CD4-positive, alpha-beta T cell (primary cell): Measurements from ENCODE around the gene CYP26B1. TPM values are rescaled to one million over a fixed set of nuclear protein-coding genes. Genes with fewer than 3 reads are reported as not detected.

Source experiments
- ATAC-seq: fragments of 200-7000 bp; cut with Tn5 transposase; one replicate; pipeline ENCODE4 v1.10.0; 2022; ENCODE audit warnings: mild to moderate bottlenecking; ENCODE audit not compliant: poor library complexity
- CTCF ChIA-PET: fragments of 350-600 bp; sonication (Branson Sonifier 250); formaldehyde crosslinking; loops from one replicate; lab custom pipeline; 2021; ENCODE audit warnings: antibody characterized with exemption, inconsistent platforms; lab: Charles Lee
- POLR2A ChIA-PET: fragments of 350-600 bp; sonication (Branson Sonifier 250); formaldehyde crosslinking; loops from one replicate; lab custom pipeline; 2021; ENCODE audit warnings: antibody characterized with exemption, inconsistent platforms; lab: Charles Lee
- DNase-seq, 14 experiments: peaks; one replicate each; pipeline ENCODE4 v3.0.0-alpha.2; 2013 to 2020; ENCODE audit warnings: mixed read lengths in 2 of 14
- H3K27ac ChIP-seq, 2 donors: one replicate each; pipeline versions ENCODE4 v1.5.1 to v1.7.0; 2013; ENCODE audit warnings: low read length in 2 of 2, low read depth in 1 of 2, mild to moderate bottlenecking in 1 of 2
- H3K27me3 ChIP-seq, 2 experiments: 1 replicate in 1 of 2; 2 replicates in 1 of 2; pipeline versions ENCODE4 v1.6.1 to v1.7.0; 2013; ENCODE audit warnings: low read length in 2 of 2, control low read depth in 1 of 2, mild to moderate bottlenecking in 1 of 2, moderate library complexity in 1 of 2; ENCODE audit not compliant: insufficient read depth in 2 of 2, control insufficient read depth in 1 of 2
- H3K36me3 ChIP-seq: one replicate; pipeline ENCODE4 v1.6.1; 2013; ENCODE audit warnings: low read length, control low read depth; ENCODE audit not compliant: insufficient read depth
- H3K4me1 ChIP-seq: one replicate; pipeline ENCODE4 v1.6.1; 2013; ENCODE audit warnings: low read length, control low read depth; ENCODE audit not compliant: insufficient read depth
- H3K4me3 ChIP-seq: one replicate; pipeline ENCODE4 v1.5.1; 2013; ENCODE audit warnings: mild to moderate bottlenecking, low read length, moderate library complexity
- H3K9me3 ChIP-seq, 2 experiments: 1 replicate in 1 of 2; 2 replicates in 1 of 2; pipeline versions ENCODE4 v1.6.1 to v1.7.0; 2013; ENCODE audit warnings: low read length in 2 of 2, mild to moderate bottlenecking in 2 of 2, control low read depth in 1 of 2, moderate library complexity in 1 of 2; ENCODE audit not compliant: control insufficient read depth in 1 of 2, insufficient read depth in 1 of 2
- H3K27ac Mint-ChIP-seq: one replicate; pipeline ENCODE4 v1.8.0; 2020; ENCODE audit warnings: mixed read lengths
- H3K27me3 Mint-ChIP-seq: one replicate; pipeline ENCODE4 v1.8.0; 2021; ENCODE audit warnings: mixed read lengths
- H3K36me3 Mint-ChIP-seq: one replicate; pipeline ENCODE4 v1.8.0; 2021; ENCODE audit warnings: low read depth, mixed read lengths
- H3K4me1 Mint-ChIP-seq: one replicate; pipeline ENCODE4 v1.8.0; 2021; ENCODE audit warnings: low read depth, mixed read lengths
- H3K4me3 Mint-ChIP-seq: one replicate; pipeline ENCODE4 v1.8.0; 2020; ENCODE audit warnings: mild to moderate bottlenecking, mixed read lengths
- H3K9me3 Mint-ChIP-seq: one replicate; pipeline ENCODE4 v1.8.0; 2020; ENCODE audit warnings: mixed read lengths
- CTCF ChIP-seq: fragments of 200-600 bp; IDR thresholded peaks from one replicate; pipeline ENCODE4 v1.8.0; 2022; ENCODE audit warnings: antibody characterized with exemption, mild to moderate bottlenecking
- intact Hi-C, 2 experiments: fragments of 100-400 bp; cut with DNase I in 1 of 2; cut with micrococcal nuclease in 1 of 2; formaldehyde crosslinking; loops; one replicate each; pipeline versions ENCODE4 v1.15.1 to v1.9.0; 2023 to 2025; cut with DNase I, micrococcal nuclease
- total RNA-seq, 174 experiments: library from RNA in 2 of 174; stranded (reverse) in 2 of 174; gene quantifications; one replicate each; pipeline ENCODE4 v1.2.3 and lab custom pipeline; 2021 to 2026

The CYP26B1 gene
- total RNA-seq, 2 experiments from 2014 or later: 0.05 TPM; not detected in 1

GRCh38 chr2:72144632-72145288 lies 2.9 kb downstream of the CYP26B1 start:
- intact Hi-C loops: no loop called here
- peaks cover 0 to 40% of the 10 kb centered on the region in 2 experiments for H3K9me3 ChIP-seq
- H3K27me3 ChIP-seq: peaks cover 53 to 58% of the 10 kb centered on the region in 2 experiments
- CTCF ChIA-PET: no interaction called here
- no peaks in the 10 kb centered on the region for H3K36me3 Mint-ChIP-seq
- peak; percentile 23 for ATAC-seq
- POLR2A ChIA-PET: no interaction called here
- no peak for TF ChIP-seq CTCF
- no peak overlapping the region for H3K4me3 Mint-ChIP-seq
- no peak overlapping the region for H3K27ac ChIP-seq
- H3K4me1 ChIP-seq: peaks cover 45% of the 10 kb centered on the region
- no peak overlapping the region for H3K27ac Mint-ChIP-seq
- H3K9me3 Mint-ChIP-seq: no peaks in the 10 kb centered on the region
- H3K4me3 ChIP-seq: peak overlapping the region; percentile 19
- DNase-seq: peak in 2 of 14 experiments; percentile 13 to 33
- peaks cover 41% of the 10 kb centered on the region for H3K4me1 Mint-ChIP-seq
- H3K36me3 ChIP-seq: no peaks in the 10 kb centered on the region
- peaks cover 69% of the 10 kb centered on the region for H3K27me3 Mint-ChIP-seq

- Mint-ChIP-seq H3K27ac (no peak overlapping the region), H3K27me3 (peaks cover 64% of the 10 kb centered on the region), H3K4me1 (peaks cover 36% of the 10 kb centered on the region), H3K4me3 (peak overlapping the region; percentile 25), H3K9me3 (no peaks in the 10 kb centered on the region), H3K36me3 (no peaks in the 10 kb centered on the region)
- Histone ChIP-seq H3K4me1 (peaks cover 40% of the 10 kb centered on the region), H3K9me3 (peaks cover 0 to 35% of the 10 kb centered on the region in 2 experiments), H3K27me3 (peaks cover 47 to 53% of the 10 kb centered on the region in 2 experiments), H3K27ac (no peak overlapping the region), H3K4me3 (no peak overlapping the region), H3K36me3 (no peaks in the 10 kb centered on the region)
- CTCF ChIA-PET: no interaction called here
- ATAC-seq (no peak), DNase-seq (no peak)
- POLR2A ChIA-PET: no interaction called here
- intact Hi-C loops: no loop called here
- no peak for TF ChIP-seq CTCF
Observed at GRCh38 chr2:72144274-72144631, 3.4 kb downstream of the CYP26B1 start.

GRCh38 chr2:72143441-72144273 lies 4.0 kb downstream of the CYP26B1 start:
- intact Hi-C loops: no loop called here
- peak in 1 of 14 experiments; percentile 30 for DNase-seq

More at GRCh38 chr2:72143441-72144273, 4.0 kb downstream of the CYP26B1 start:
- H3K4me1 ChIP-seq: peaks cover 37% of the 10 kb centered on the region
- Mint-ChIP-seq H3K4me1 (peaks cover 30% of the 10 kb centered on the region), H3K36me3 (no peaks in the 10 kb centered on the region), H3K9me3 (no peaks in the 10 kb centered on the region), H3K27me3 (peaks cover 58% of the 10 kb centered on the region), H3K27ac (no peak overlapping the region), H3K4me3 (peak overlapping the region; percentile 25)
- H3K27ac ChIP-seq: no peak overlapping the region
- no peak overlapping the region for H3K4me3 ChIP-seq
- H3K36me3 ChIP-seq: no peaks in the 10 kb centered on the region
- ChIA-PET CTCF (no interaction called here), POLR2A (no interaction called here)
- peaks cover 44 to 50% of the 10 kb centered on the region in 2 experiments for H3K27me3 ChIP-seq
- H3K9me3 ChIP-seq: peaks cover 0 to 32% of the 10 kb centered on the region in 2 experiments
- TF ChIP-seq CTCF: no peak
- no peak for ATAC-seq
